CD4-positive, alpha-beta T cell (primary cell): Measurements from ENCODE around the gene OLFML2B. TPM values are rescaled to one million over a fixed set of nuclear protein-coding genes. Genes with fewer than 3 reads are reported as not detected.

ENCODE experiments used
- ATAC-seq: fragments of 200-7000 bp; cut with Tn5 transposase; one replicate; pipeline ENCODE4 v1.10.0; 2022; ENCODE audit warnings: mild to moderate bottlenecking; ENCODE audit not compliant: poor library complexity
- CTCF ChIA-PET: fragments of 350-600 bp; sonication (Branson Sonifier 250); formaldehyde crosslinking; loops from one replicate; lab custom pipeline; 2021; ENCODE audit warnings: antibody characterized with exemption, inconsistent platforms; lab: Charles Lee
- POLR2A ChIA-PET: fragments of 350-600 bp; sonication (Branson Sonifier 250); formaldehyde crosslinking; loops from one replicate; lab custom pipeline; 2021; ENCODE audit warnings: antibody characterized with exemption, inconsistent platforms; lab: Charles Lee
- DNase-seq, 14 experiments: peaks; one replicate each; pipeline ENCODE4 v3.0.0-alpha.2; 2013 to 2020; ENCODE audit warnings: mixed read lengths in 2 of 14
- H3K27ac ChIP-seq, 2 donors: one replicate each; pipeline versions ENCODE4 v1.5.1 to v1.7.0; 2013; ENCODE audit warnings: low read length in 2 of 2, low read depth in 1 of 2, mild to moderate bottlenecking in 1 of 2
- H3K27me3 ChIP-seq, 2 experiments: 1 replicate in 1 of 2; 2 replicates in 1 of 2; pipeline versions ENCODE4 v1.6.1 to v1.7.0; 2013; ENCODE audit warnings: low read length in 2 of 2, control low read depth in 1 of 2, mild to moderate bottlenecking in 1 of 2, moderate library complexity in 1 of 2; ENCODE audit not compliant: insufficient read depth in 2 of 2, control insufficient read depth in 1 of 2
- H3K36me3 ChIP-seq: one replicate; pipeline ENCODE4 v1.6.1; 2013; ENCODE audit warnings: low read length, control low read depth; ENCODE audit not compliant: insufficient read depth
- H3K4me1 ChIP-seq: one replicate; pipeline ENCODE4 v1.6.1; 2013; ENCODE audit warnings: low read length, control low read depth; ENCODE audit not compliant: insufficient read depth
- H3K4me3 ChIP-seq: one replicate; pipeline ENCODE4 v1.5.1; 2013; ENCODE audit warnings: mild to moderate bottlenecking, low read length, moderate library complexity
- H3K9me3 ChIP-seq, 2 experiments: 1 replicate in 1 of 2; 2 replicates in 1 of 2; pipeline versions ENCODE4 v1.6.1 to v1.7.0; 2013; ENCODE audit warnings: low read length in 2 of 2, mild to moderate bottlenecking in 2 of 2, control low read depth in 1 of 2, moderate library complexity in 1 of 2; ENCODE audit not compliant: control insufficient read depth in 1 of 2, insufficient read depth in 1 of 2
- H3K27ac Mint-ChIP-seq: one replicate; pipeline ENCODE4 v1.8.0; 2020; ENCODE audit warnings: mixed read lengths
- H3K27me3 Mint-ChIP-seq: one replicate; pipeline ENCODE4 v1.8.0; 2021; ENCODE audit warnings: mixed read lengths
- H3K36me3 Mint-ChIP-seq: one replicate; pipeline ENCODE4 v1.8.0; 2021; ENCODE audit warnings: low read depth, mixed read lengths
- H3K4me1 Mint-ChIP-seq: one replicate; pipeline ENCODE4 v1.8.0; 2021; ENCODE audit warnings: low read depth, mixed read lengths
- H3K4me3 Mint-ChIP-seq: one replicate; pipeline ENCODE4 v1.8.0; 2020; ENCODE audit warnings: mild to moderate bottlenecking, mixed read lengths
- H3K9me3 Mint-ChIP-seq: one replicate; pipeline ENCODE4 v1.8.0; 2020; ENCODE audit warnings: mixed read lengths
- intact Hi-C, 2 experiments: fragments of 100-400 bp; cut with DNase I in 1 of 2; cut with micrococcal nuclease in 1 of 2; formaldehyde crosslinking; loops; one replicate each; pipeline versions ENCODE4 v1.15.1 to v1.9.0; 2023 to 2025; cut with DNase I, micrococcal nuclease
- total RNA-seq, 174 experiments: library from RNA in 2 of 174; stranded (reverse) in 2 of 174; gene quantifications; one replicate each; pipeline ENCODE4 v1.2.3 and lab custom pipeline; 2021 to 2026
- TF ChIP-seq, protein P1 (sequence below): fragments of 200-600 bp; IDR thresholded peaks from one replicate; pipeline ENCODE4 v1.8.0; 2022; ENCODE audit warnings: antibody characterized with exemption, mild to moderate bottlenecking

The OLFML2B gene
- total RNA-seq, 2 experiments from 2014 or later = 0.08 TPM; not detected in 1

- Histone ChIP-seq H3K9me3 (no peaks in the 10 kb centered on the region), H3K27ac (no peak overlapping the region), H3K36me3 (no peaks in the 10 kb centered on the region), H3K27me3 (peaks cover 7 to 8% of the 10 kb centered on the region in 2 experiments), H3K4me1 (peaks cover 13% of the 10 kb centered on the region), H3K4me3 (no peak overlapping the region)
- DNase-seq (no peak), ATAC-seq (no peak)
- ChIA-PET POLR2A (no interaction called here), CTCF (interaction anchor here (1.8 kb wide), 1 partner anchor 17 kb away, joined by 4 read pairs; no protein-coding TSS in a partner anchor)
- no peaks in the 10 kb centered on the region for H3K36me3 Mint-ChIP-seq
- intact Hi-C loops = loop anchor here in 1 of 2 experiments (5.0 kb wide), 1 partner anchor 228 kb away; no protein-coding TSS in a partner anchor
- peaks cover 10% of the 10 kb centered on the region for H3K27me3 Mint-ChIP-seq
- TF ChIP-seq, protein P1, sequence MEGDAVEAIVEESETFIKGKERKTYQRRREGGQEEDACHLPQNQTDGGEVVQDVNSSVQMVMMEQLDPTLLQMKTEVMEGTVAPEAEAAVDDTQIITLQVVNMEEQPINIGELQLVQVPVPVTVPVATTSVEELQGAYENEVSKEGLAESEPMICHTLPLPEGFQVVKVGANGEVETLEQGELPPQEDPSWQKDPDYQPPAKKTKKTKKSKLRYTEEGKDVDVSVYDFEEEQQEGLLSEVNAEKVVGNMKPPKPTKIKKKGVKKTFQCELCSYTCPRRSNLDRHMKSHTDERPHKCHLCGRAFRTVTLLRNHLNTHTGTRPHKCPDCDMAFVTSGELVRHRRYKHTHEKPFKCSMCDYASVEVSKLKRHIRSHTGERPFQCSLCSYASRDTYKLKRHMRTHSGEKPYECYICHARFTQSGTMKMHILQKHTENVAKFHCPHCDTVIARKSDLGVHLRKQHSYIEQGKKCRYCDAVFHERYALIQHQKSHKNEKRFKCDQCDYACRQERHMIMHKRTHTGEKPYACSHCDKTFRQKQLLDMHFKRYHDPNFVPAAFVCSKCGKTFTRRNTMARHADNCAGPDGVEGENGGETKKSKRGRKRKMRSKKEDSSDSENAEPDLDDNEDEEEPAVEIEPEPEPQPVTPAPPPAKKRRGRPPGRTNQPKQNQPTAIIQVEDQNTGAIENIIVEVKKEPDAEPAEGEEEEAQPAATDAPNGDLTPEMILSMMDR = no peak
- H3K9me3 Mint-ChIP-seq = no peaks in the 10 kb centered on the region
- no peak overlapping the region for H3K4me3 Mint-ChIP-seq
- no peak overlapping the region for H3K27ac Mint-ChIP-seq
- peaks cover 7% of the 10 kb centered on the region for H3K4me1 Mint-ChIP-seq
Measured at GRCh38 chr1:162020150-162020549, 3.5 kb downstream of the OLFML2B start.

GRCh38 chr1:162019446-162019845 is 4.2 kb downstream of the OLFML2B start:
- peaks cover 11% of the 10 kb centered on the region for H3K4me1 ChIP-seq
- no peaks in the 10 kb centered on the region for H3K36me3 Mint-ChIP-seq
- DNase-seq (no peak), ATAC-seq (no peak)
- no peaks in the 10 kb centered on the region for H3K9me3 Mint-ChIP-seq
- ChIA-PET CTCF (interaction anchor here (1.8 kb wide), 1 partner anchor 17 kb away, joined by 4 read pairs; no protein-coding TSS in a partner anchor), POLR2A (no interaction called here)
- no peak overlapping the region for H3K27ac ChIP-seq
- H3K4me3 Mint-ChIP-seq = no peak overlapping the region
- peaks cover 8% of the 10 kb centered on the region for H3K27me3 Mint-ChIP-seq
- H3K27ac Mint-ChIP-seq = no peak overlapping the region
- H3K27me3 ChIP-seq = peaks cover 2 to 6% of the 10 kb centered on the region in 2 experiments
- H3K9me3 ChIP-seq = no peaks in the 10 kb centered on the region
- peaks cover 6% of the 10 kb centered on the region for H3K4me1 Mint-ChIP-seq
- intact Hi-C loops = no loop called here
- H3K36me3 ChIP-seq = no peaks in the 10 kb centered on the region
- TF ChIP-seq, protein P1 = no peak
- no peak overlapping the region for H3K4me3 ChIP-seq

DNA sequence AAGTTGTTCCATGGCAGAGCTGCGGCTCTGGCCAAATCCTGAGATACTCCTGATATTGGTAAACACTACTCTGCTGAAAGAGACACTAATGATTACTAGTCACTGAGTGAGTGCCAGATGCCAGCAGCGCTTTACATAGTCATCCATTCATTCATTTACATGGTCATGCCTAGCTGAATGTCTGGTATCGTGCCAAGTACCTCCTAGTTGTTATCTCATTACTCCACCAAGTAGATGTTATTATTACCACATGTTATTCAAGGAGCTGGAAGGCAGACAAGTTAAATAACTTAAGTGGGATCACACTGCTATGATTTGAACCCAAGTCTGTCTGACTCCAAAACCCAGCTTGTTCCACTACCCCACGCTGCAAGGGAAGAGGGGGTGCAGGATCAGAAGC is 4.7 kb downstream of the OLFML2B start:
- intact Hi-C loops = no loop called here
- DNase-seq = no peak
- Histone ChIP-seq H3K36me3 (no peaks in the 10 kb centered on the region), H3K27me3 (peaks cover 0 to 6% of the 10 kb centered on the region in 2 experiments), H3K27ac (no peak overlapping the region), H3K4me3 (no peak overlapping the region), H3K4me1 (peaks cover 6% of the 10 kb centered on the region), H3K9me3 (no peaks in the 10 kb centered on the region)
- Mint-ChIP-seq H3K9me3 (no peaks in the 10 kb centered on the region), H3K4me3 (no peak overlapping the region), H3K4me1 (peaks cover 1% of the 10 kb centered on the region), H3K27me3 (peaks cover 4% of the 10 kb centered on the region), H3K27ac (no peak overlapping the region), H3K36me3 (no peaks in the 10 kb centered on the region)
- POLR2A ChIA-PET = no interaction called here
- TF ChIP-seq, protein P1 = no peak
- CTCF ChIA-PET = interaction anchor here (1.8 kb wide), 1 partner anchor 18 kb away, joined by 4 read pairs; no protein-coding TSS in a partner anchor
- no peak for ATAC-seq
